ENCODE data around the gene POLR2J. TPM values are rescaled to one million over a fixed set of nuclear protein-coding genes. Genes with fewer than 3 reads are reported as not detected.

Gene POLR2J
- total RNA-seq, 1 donor from 2014 or later, result 49.5 TPM

GRCh38 chr7:102472126-102473041 lies 6.3 kb downstream of the POLR2J start:
- intact Hi-C loops (cut with micrococcal nuclease), result no loop called here
- no peak overlapping the region for H3K4me3 Mint-ChIP-seq
- CTCF ChIA-PET, result interaction anchor here (1.7 kb wide), 1 partner anchor 68 kb away, joined by 5 read pairs; no protein-coding TSS in a partner anchor
- peaks cover 36% of the 10 kb centered on the region for H3K36me3 Mint-ChIP-seq (ENCODE audit: low read depth)
- H3K27me3 Mint-ChIP-seq, result no peaks in the 10 kb centered on the region
- DNase-seq (no peak), ATAC-seq (ENCODE audit: low read depth) (no peak)
- no peak overlapping the region for H3K27ac Mint-ChIP-seq
- no peaks in the 10 kb centered on the region for H3K4me1 Mint-ChIP-seq
- H3K9me3 Mint-ChIP-seq, result no peaks in the 10 kb centered on the region
- POLR2A ChIA-PET, result interaction anchor here (0.6 to 1.5 kb wide), 3 partner anchors 40 to 1602 kb away, joined by 3 to 8 read pairs (median 3); partner anchors contain the start of gene ORAI2
- no peak for TF ChIP-seq CTCF (IDR thresholded peaks at IDR 0.05)

GRCh38 chr7:102471791-102472125 lies 7.0 kb downstream of the POLR2J start:
- DNase-seq, result no peak
- Mint-ChIP-seq H3K4me1 (peaks cover 1% of the 10 kb centered on the region), H3K4me3 (no peak overlapping the region), H3K9me3 (no peaks in the 10 kb centered on the region), H3K27ac (no peak overlapping the region), H3K27me3 (no peaks in the 10 kb centered on the region), H3K36me3 (ENCODE audit: low read depth) (peaks cover 37% of the 10 kb centered on the region)
- TF ChIP-seq CTCF (IDR thresholded peaks at IDR 0.05), result no peak
- POLR2A ChIA-PET, result interaction anchor here (0.6 to 1.5 kb wide), 3 partner anchors 12 to 1602 kb away, joined by 3 to 8 read pairs (median 3); partner anchors contain the start of gene ORAI2
- CTCF ChIA-PET, result interaction anchor here (1.1 to 1.7 kb wide), 2 partner anchors 60 to 67 kb away, joined by 3 to 5 read pairs; no protein-coding TSS in a partner anchor
- no peak for ATAC-seq (ENCODE audit: low read depth)
- intact Hi-C loops (cut with micrococcal nuclease), result no loop called here

GRCh38 chr7:102469972-102470825 lies 8.5 kb downstream of the POLR2J start:
- Mint-ChIP-seq H3K9me3 (no peaks in the 10 kb centered on the region), H3K4me1 (peaks cover 16% of the 10 kb centered on the region)
- intact Hi-C loops (cut with micrococcal nuclease), result loop anchor here (5.0 kb wide), 1 partner anchor 183 kb away; the partner anchor contains the start of gene SH2B2

GRCh38 chr7:102469351-102469971 lies 9.3 kb downstream of the POLR2J start:
- POLR2A ChIA-PET, result no interaction called here
- Mint-ChIP-seq H3K4me3 (no peak overlapping the region), H3K27me3 (no peaks in the 10 kb centered on the region), H3K36me3 (ENCODE audit: low read depth) (peaks cover 38% of the 10 kb centered on the region), H3K9me3 (no peaks in the 10 kb centered on the region), H3K4me1 (peaks cover 17% of the 10 kb centered on the region), H3K27ac (no peak overlapping the region)
- TF ChIP-seq CTCF (IDR thresholded peaks at IDR 0.05), result no peak
- intact Hi-C loops (cut with micrococcal nuclease), result loop anchor here (5.0 kb wide), 1 partner anchor 182 kb away; the partner anchor contains the start of gene SH2B2
- DNase-seq (no peak), ATAC-seq (ENCODE audit: low read depth) (no peak)
- CTCF ChIA-PET, result no interaction called here

More at GRCh38 chr7:102469972-102470825, 8.5 kb downstream of the POLR2J start:
- no peak overlapping the region for H3K27ac Mint-ChIP-seq
- no peaks in the 10 kb centered on the region for H3K27me3 Mint-ChIP-seq
- H3K36me3 Mint-ChIP-seq (ENCODE audit: low read depth), result peaks cover 38% of the 10 kb centered on the region
- ChIA-PET CTCF (interaction anchor here (1.1 to 1.3 kb wide), 2 partner anchors 58 to 69 kb away, joined by 3 read pairs; no protein-coding TSS in a partner anchor), POLR2A (interaction anchor here (1.5 kb wide), 1 partner anchor 38 kb away, joined by 8 read pairs; the partner anchor contains the start of gene ORAI2)
- no peak for DNase-seq
- no peak for ATAC-seq (ENCODE audit: low read depth)
- no peak overlapping the region for H3K4me3 Mint-ChIP-seq
- no peak for TF ChIP-seq CTCF (IDR thresholded peaks at IDR 0.05)
